Muscle of back (tissue), 11 donors: ENCODE data around the gene SCNN1B. TPM values are rescaled to one million over a fixed set of nuclear protein-coding genes. Genes with fewer than 3 reads are reported as not detected.
"Not testable (repeated sequence)": the region's sequence is repeated elsewhere in the genome, so short reads cannot be mapped to it uniquely, and the experiment has no call there.

Experiments used
- DNase-seq, 3 donors: peaks; one replicate each; pipeline versions ENCODE4 v3.0.0 to v3.0.0-alpha.2; 2013
- polyA plus RNA-seq, 10 donors: library from polyadenylated mRNA; unstranded; fragments of 120-200 nt; gene quantifications; one replicate each; pipeline ENCODE4 v1.2.1, GENCODE V29; 2013; ENCODE audit not compliant: insufficient read length in 10 of 10

Gene SCNN1B
- polyA plus RNA-seq, 10 donors, result 0.12 to 1.9 (median 0.24) TPM; not detected in 2

GRCh38 chr16:23380501-23380951, 78.4 kb downstream of the SCNN1B start:
- DNase-seq, result no peak

DNA sequence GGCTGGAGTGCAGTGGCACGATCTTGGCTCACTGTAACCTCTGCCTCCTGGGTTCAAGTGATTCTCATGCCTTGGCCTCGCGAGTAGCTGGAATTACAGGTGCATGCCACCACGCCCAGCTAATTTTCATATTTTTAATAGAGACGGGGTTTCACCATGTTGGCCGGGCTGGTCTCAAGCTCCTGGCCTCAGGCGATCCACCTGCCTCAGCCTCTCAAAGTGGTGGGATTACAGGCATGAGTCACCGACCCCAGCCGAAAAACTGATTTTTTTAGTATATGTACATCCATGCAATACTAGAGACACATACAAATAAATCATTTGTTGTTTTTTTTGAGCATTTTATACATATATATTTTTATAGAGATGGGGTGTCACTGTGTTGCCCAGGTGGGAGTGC, 79.6 kb downstream of the SCNN1B start:
- not testable (repeated sequence) for DNase-seq

DNA sequence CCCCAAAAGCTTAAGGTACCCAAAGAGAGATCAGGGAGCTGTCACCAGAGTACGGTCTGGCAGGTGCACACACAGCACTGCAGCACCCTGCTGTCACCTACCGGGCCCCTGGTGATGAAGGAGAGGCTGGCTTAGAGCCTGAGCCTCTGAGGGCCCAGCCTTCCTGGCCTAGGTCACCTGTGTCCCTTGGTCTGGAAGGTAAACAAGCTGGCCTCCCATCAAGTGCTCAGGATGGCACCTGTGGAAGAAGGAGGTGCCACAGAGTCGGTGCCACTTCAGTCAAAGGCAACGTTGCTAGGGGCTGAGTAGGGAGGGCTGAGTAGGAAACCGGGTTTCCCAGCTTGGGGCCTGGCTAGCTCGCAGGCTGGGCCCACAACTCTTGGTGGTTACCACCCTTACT, 80.2 kb downstream of the SCNN1B start:
- no peak for DNase-seq

DNA sequence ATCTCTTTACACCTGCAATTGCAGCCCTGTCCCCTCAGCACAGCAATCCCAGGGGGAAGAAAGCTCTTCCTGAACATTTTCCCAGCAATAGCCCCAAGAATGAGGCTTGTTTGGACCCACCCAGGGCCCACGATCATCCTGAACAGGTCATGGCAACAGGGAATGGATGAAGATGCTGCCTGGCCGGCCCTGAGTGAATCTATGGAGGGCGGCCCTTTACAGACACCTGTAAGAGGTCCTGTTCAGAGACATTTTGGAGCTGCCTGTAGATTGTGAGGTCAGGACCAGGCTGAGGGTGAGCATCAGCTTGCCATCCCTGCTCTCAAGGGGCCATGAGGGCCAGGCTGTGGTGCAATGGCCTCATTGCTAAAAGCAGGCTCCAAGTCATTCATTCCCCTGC, 81.8 kb downstream of the SCNN1B start:
- DNase-seq, result no peak

DNA sequence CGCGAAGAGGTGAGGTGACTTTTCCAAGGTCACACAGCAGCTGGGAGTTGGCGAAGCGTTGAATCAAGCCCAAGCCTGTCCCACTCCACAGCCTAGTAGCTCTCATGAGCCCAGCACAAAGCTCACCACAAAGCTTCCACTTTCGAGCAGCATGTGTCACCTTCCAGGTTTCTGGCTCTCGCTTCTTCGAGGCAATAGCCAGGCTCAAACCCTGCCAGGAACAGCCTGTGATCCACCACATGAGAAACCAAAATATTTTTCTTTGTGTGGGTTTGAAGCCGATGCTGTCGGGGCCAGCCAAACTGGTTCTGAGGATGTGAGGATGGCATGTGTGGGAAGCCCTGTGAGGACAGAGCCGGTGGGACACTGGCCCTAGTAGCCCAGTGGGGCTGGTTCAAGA, 82.8 kb downstream of the SCNN1B start:
- DNase-seq, result no peak

DNA sequence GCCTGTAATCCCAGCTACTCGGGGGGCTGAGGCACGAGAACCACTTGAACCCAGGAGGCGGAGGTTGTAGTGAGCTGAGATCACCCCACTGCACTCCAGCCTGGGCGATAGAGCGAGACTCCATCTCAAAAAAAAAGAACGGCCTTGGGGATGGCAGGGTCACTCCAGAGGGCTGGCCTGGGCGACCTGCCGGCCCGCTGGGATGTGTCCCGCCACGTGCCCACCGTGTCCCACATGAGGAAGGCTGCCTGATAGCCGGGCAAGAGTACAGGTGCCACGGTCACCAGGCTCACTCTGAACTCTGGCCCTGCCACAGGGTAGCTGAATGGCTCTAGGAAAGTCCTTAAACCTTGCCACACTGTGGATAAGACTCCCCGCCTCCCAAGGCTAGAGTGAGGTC, 83.3 kb downstream of the SCNN1B start:
- no peak for DNase-seq

GRCh38 chr16:23387666-23388065, 85.6 kb downstream of the SCNN1B start:
- DNase-seq, result no peak

- DNase-seq, result no peak
Measured at GRCh38 chr16:23388786-23389185, 86.7 kb downstream of the SCNN1B start.

DNA sequence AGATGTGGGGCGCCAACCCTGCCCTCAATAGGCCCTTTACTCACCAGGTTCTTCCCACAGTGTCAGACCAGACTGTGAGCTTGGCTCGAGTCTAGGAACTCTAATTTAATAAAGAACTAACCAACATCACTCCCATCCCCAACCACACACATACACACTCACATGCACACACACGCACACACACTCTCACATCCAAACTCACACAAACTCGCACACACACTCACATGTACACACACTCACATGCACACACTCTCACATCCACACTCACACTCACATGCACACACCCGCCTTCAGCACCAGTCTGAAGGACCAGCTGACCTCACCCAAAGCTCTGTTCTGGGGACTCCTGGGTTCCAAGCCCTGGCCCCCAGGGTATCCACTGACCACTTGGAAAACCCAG, 87.1 kb downstream of the SCNN1B start:
- DNase-seq, result no peak

GRCh38 chr16:23389936-23390335, 87.8 kb downstream of the SCNN1B start:
- not testable (repeated sequence) for DNase-seq

GRCh38 chr16:23391381-23392222, 89.5 kb downstream of the SCNN1B start:
- no peak for DNase-seq

DNA sequence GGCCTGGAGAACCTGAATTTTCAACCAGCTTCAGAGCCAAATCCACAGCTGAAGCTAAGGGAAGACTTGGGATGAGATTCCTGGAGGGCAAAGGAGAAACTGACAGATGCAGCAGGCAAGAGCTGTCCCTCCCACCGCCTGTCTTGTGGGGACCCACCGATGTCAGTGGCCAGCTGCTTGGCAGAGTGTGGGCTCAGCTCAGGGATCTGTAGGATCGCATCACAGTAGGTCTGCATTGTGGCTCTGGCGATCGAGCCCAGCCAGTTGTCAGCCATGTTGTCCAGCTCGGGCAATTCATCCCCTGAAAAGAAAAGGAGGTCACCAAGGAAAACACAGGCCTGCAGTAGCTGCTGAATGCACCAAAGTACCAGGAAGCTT, 90.1 kb downstream of the SCNN1B start:
- DNase-seq, result no peak

- no peak for DNase-seq
Measured at GRCh38 chr16:23394141-23394831, 92.2 kb downstream of the SCNN1B start.

DNA sequence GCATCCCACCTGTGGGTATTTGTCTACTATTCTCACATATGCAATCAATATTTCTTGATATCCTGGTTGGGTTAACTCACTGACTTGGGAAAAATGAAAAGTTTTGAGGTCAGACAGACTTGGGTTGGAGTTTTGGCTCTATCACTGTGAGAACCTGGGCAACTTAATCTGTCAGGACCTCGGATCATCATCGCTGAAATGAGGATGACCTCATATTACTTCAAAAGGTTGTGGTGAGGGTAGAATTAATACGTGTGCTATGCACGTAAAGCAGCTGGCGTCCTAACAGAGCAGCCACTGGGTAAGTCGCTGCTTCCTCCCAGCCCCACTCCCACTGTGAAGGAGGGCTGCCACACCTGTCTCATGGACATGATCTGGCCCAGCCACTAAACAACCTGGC, 93.6 kb downstream of the SCNN1B start:
- DNase-seq, result no peak

DNA sequence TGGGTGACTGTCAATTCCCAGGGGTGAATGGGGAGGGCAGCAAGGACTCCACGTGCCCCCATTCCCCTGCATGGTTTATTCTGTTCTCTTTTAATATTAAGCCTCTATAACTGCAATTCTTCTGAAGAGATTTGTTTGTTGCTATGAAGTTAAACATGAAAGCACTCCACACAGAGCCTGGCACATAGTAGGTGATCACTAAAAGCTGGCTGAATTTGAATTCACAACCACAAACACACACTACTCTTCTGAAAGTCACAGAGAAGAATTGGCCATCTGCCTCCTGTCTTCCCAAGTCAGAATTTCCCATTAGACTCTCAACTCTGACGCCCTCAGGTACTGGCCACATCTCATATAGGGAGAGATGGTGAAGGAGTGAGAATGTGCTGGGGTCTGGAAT, 95.4 kb downstream of the SCNN1B start:
- DNase-seq, result no peak

- DNase-seq, result peak; percentile 57 to 89 (median 88)
Measured at GRCh38 chr16:23398987-23399805, 97.1 kb downstream of the SCNN1B start.

- peak in 1 of 3 donors; percentile 38 for DNase-seq
Measured at GRCh38 chr16:23400447-23400846, 98.3 kb downstream of the SCNN1B start.

GRCh38 chr16:23401139-23401538, 99.0 kb downstream of the SCNN1B start:
- DNase-seq, result no peak

GRCh38 chr16:23402100-23402499, 100.0 kb downstream of the SCNN1B start:
- DNase-seq, result no peak

GRCh38 chr16:23403547-23403946, 101.4 kb downstream of the SCNN1B start:
- peak in 2 of 3 donors; percentile 26 to 53 for DNase-seq

DNA sequence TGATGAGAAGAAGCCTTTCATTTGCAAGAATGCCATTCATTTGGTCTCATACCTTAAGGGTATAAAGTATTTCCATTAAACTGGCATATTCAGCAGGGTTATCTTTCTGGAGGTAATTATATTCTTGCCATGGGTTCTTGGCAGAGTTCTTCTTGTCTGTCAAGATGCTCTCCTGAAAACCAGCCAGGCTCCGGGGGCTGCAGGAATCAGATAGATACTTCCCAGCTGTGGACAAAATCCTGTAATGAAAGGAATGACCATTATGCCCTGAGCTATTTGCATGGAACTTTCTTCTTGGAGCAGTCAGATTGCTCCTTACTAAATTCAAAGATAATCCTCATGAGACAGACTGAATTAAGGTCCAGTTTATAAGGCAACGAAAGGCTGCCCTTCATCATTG, 103.9 kb downstream of the SCNN1B start:
- no peak for DNase-seq

- DNase-seq, result no peak
Measured at GRCh38 chr16:23406546-23407240, 104.6 kb downstream of the SCNN1B start.
